ENCODE data around the gene PRKN.

The PRKN gene

DNA sequence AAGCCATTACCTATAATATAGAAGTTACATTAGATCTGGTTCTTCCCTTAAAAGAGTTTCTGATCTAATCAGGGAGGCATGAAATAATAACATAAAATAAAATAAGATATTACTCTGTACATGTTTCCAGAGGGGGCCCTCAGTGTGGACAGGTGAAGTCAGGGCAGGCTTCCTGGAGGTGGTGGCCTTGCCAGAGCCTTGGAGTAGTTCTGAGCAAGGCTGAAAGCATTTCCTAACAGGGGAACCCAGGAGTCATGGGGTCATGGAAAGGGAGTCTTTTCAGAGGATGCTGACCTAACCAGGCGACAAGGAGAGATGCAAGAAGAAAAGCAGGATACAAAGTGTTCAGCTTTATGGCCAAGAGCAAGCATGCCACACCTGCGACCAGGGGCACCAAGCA lies 982.4 kb downstream of the PRKN start:
- TF ChIP-seq, protein P1, sequence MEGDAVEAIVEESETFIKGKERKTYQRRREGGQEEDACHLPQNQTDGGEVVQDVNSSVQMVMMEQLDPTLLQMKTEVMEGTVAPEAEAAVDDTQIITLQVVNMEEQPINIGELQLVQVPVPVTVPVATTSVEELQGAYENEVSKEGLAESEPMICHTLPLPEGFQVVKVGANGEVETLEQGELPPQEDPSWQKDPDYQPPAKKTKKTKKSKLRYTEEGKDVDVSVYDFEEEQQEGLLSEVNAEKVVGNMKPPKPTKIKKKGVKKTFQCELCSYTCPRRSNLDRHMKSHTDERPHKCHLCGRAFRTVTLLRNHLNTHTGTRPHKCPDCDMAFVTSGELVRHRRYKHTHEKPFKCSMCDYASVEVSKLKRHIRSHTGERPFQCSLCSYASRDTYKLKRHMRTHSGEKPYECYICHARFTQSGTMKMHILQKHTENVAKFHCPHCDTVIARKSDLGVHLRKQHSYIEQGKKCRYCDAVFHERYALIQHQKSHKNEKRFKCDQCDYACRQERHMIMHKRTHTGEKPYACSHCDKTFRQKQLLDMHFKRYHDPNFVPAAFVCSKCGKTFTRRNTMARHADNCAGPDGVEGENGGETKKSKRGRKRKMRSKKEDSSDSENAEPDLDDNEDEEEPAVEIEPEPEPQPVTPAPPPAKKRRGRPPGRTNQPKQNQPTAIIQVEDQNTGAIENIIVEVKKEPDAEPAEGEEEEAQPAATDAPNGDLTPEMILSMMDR (IDR thresholded peaks at IDR 0.05; ENCODE audit: low read length): no peak
- TF ChIP-seq EZH2 (IDR thresholded peaks at IDR 0.05; ENCODE audit: borderline replicate concordance, low read length): no peak
- no peaks in the 10 kb centered on the region for H3K9me2 ChIP-seq (ENCODE audit: low read depth, low read length)

DNA sequence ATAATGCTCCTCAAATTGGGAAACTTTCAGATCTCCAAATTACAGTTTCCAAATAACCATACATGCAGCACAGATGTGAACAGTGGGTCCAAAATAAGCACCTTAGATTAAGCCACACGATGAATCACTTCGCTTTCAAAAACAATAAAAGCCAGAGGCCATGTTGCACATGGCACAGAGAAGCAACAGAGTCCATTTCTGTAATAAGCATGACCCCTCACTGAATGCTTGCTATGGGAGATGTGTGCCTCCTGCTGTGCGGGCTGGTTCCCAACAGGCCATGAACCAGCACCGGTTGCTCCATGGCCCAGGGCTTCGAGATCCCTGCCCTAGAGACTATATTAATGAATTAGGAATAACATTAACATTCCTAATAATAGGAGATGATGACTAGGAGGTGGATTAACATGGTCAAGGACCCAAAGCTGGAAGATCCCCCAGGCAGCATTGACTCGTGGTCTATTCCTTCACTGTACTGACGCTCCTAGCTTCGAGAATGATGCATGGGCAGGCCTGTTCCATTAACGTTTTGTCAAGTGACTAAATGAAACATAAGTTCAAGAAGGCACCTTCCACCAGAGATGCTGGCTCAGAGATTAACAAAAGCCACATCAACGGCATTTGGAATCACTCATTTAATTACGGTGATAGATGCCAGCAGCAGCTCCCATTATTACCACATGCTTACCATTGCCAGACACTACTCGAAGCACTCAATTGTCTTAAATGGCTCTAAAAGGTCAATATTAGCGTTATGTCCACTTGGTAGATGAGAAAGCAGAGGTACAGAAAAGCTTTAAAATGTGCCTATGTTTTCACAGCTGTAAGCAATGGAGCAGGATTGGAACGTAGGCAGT lies 983.1 kb downstream of the PRKN start:
- Histone ChIP-seq H4K20me1 (ENCODE audit: insufficient read depth, low read length) (no peaks in the 10 kb centered on the region), H3K27me3 (ENCODE audit: insufficient read depth, low read length) (no peaks in the 10 kb centered on the region), H3F3A (ENCODE audit: insufficient read depth, low read length) (no peaks in the 10 kb centered on the region), H3K4me1 (ENCODE audit: insufficient read depth, low read length, severe bottlenecking) (no peaks in the 10 kb centered on the region), H2AFZ (ENCODE audit: low read length) (no peak overlapping the region), H3K36me3 (ENCODE audit: insufficient read depth, low read length) (no peaks in the 10 kb centered on the region), H3K9me2 (ENCODE audit: low read depth, low read length) (no peaks in the 10 kb centered on the region), H3K79me2 (ENCODE audit: insufficient read depth, low read length) (no peaks in the 10 kb centered on the region), H3K9me3 (ENCODE audit: low read length) (no peaks in the 10 kb centered on the region), H3K9ac (ENCODE audit: low read length) (no peak overlapping the region), H3K4me2 (ENCODE audit: low read length) (no peak overlapping the region), H3K27ac (ENCODE audit: low read depth, low read length, poor library complexity, severe bottlenecking) (no peak overlapping the region), H3K4me3 (ENCODE audit: low read depth, low read length, poor library complexity, severe bottlenecking) (no peak overlapping the region)
- TF ChIP-seq, protein P1 (IDR thresholded peaks at IDR 0.05; ENCODE audit: low read length): no peak
- no peak for TF ChIP-seq EZH2 (IDR thresholded peaks at IDR 0.05; ENCODE audit: borderline replicate concordance, low read length)

More for the DNA sequence above, 982.4 kb downstream of the PRKN start:
- Histone ChIP-seq H3K79me2 (ENCODE audit: insufficient read depth, low read length) (no peaks in the 10 kb centered on the region), H3F3A (ENCODE audit: insufficient read depth, low read length) (no peaks in the 10 kb centered on the region), H3K9me3 (ENCODE audit: low read length) (no peaks in the 10 kb centered on the region), H3K4me3 (ENCODE audit: low read depth, low read length, poor library complexity, severe bottlenecking) (no peak overlapping the region), H3K9ac (ENCODE audit: low read length) (no peak overlapping the region), H3K27me3 (ENCODE audit: insufficient read depth, low read length) (no peaks in the 10 kb centered on the region), H3K27ac (ENCODE audit: low read depth, low read length, poor library complexity, severe bottlenecking) (no peak overlapping the region), H3K4me2 (ENCODE audit: low read length) (no peak overlapping the region), H3K4me1 (ENCODE audit: insufficient read depth, low read length, severe bottlenecking) (no peaks in the 10 kb centered on the region), H3K36me3 (ENCODE audit: insufficient read depth, low read length) (no peaks in the 10 kb centered on the region), H4K20me1 (ENCODE audit: insufficient read depth, low read length) (no peaks in the 10 kb centered on the region), H2AFZ (ENCODE audit: low read length) (no peak overlapping the region)

- Histone ChIP-seq H2AFZ (ENCODE audit: low read length) (no peak overlapping the region), H3K9me3 (ENCODE audit: low read length) (no peaks in the 10 kb centered on the region), H3K79me2 (ENCODE audit: insufficient read depth, low read length) (no peaks in the 10 kb centered on the region), H3F3A (ENCODE audit: insufficient read depth, low read length) (no peaks in the 10 kb centered on the region), H3K4me2 (ENCODE audit: low read length) (no peak overlapping the region), H3K4me3 (ENCODE audit: low read depth, low read length, poor library complexity, severe bottlenecking) (no peak overlapping the region), H3K9ac (ENCODE audit: low read length) (no peak overlapping the region), H3K36me3 (ENCODE audit: insufficient read depth, low read length) (no peaks in the 10 kb centered on the region), H3K27ac (ENCODE audit: low read depth, low read length, poor library complexity, severe bottlenecking) (no peak overlapping the region), H3K9me2 (ENCODE audit: low read depth, low read length) (no peaks in the 10 kb centered on the region), H4K20me1 (ENCODE audit: insufficient read depth, low read length) (no peaks in the 10 kb centered on the region), H3K4me1 (ENCODE audit: insufficient read depth, low read length, severe bottlenecking) (no peaks in the 10 kb centered on the region), H3K27me3 (ENCODE audit: insufficient read depth, low read length) (no peaks in the 10 kb centered on the region)
- TF ChIP-seq, protein P1 (IDR thresholded peaks at IDR 0.05; ENCODE audit: low read length): no peak
- TF ChIP-seq EZH2 (IDR thresholded peaks at IDR 0.05; ENCODE audit: borderline replicate concordance, low read length): no peak
Observed at GRCh38 chr6:161743509-161744178, 983.9 kb downstream of the PRKN start.

Data from OCI-LY1 (cell line).